Astrocyte (in vitro differentiated cells and primary cell): Measurements from ENCODE around the gene PERM1. TPM values are rescaled to one million over a fixed set of nuclear protein-coding genes. Genes with fewer than 3 reads are reported as not detected.
A peak's percentile ranks its signal among the peaks of the same experiment; 100 is the strongest.

ENCODE experiments used
- DNase-seq: peaks from one replicate; pipeline ENCODE4 v3.0.0-alpha.2; 2010; ENCODE audit warnings: low read depth
- FAIRE-seq: peaks from 2 replicates; lab custom pipeline; 2011; peaks lifted over from hg19 to GRCh38; lab: Jason Lieb, UNC
- H2AFZ ChIP-seq: 2 replicates; pipeline ENCODE4 v1.6.0; 2012; ENCODE audit warnings: low read depth, low read length, inconsistent platforms
- H3K27ac ChIP-seq: 2 replicates; pipeline ENCODE4 v1.5.1; 2011; ENCODE audit warnings: low read depth, low read length, inconsistent platforms
- H3K27me3 ChIP-seq: 2 replicates; pipeline ENCODE4 v1.6.0; 2011; ENCODE audit warnings: low read length, inconsistent platforms; ENCODE audit not compliant: insufficient read depth
- H3K36me3 ChIP-seq: 2 replicates; pipeline ENCODE4 v1.5.1; 2011; ENCODE audit warnings: low read length, inconsistent platforms; ENCODE audit not compliant: insufficient read depth
- H3K4me1 ChIP-seq: 2 replicates; pipeline ENCODE4 v1.5.1; 2011; ENCODE audit warnings: low read length, inconsistent platforms; ENCODE audit not compliant: insufficient read depth
- H3K4me2 ChIP-seq: 2 replicates; pipeline ENCODE4 v1.6.0; 2012; ENCODE audit warnings: low read length, inconsistent platforms
- H3K4me3 ChIP-seq: 2 replicates; pipeline ENCODE4 v1.5.1; 2011; ENCODE audit warnings: low read depth, mild to moderate bottlenecking, low read length, inconsistent platforms; ENCODE audit not compliant: insufficient read depth
- H3K79me2 ChIP-seq: 2 replicates; pipeline ENCODE4 v1.6.0; 2012; ENCODE audit warnings: mild to moderate bottlenecking, low read length, inconsistent platforms; ENCODE audit not compliant: insufficient read depth
- H3K9ac ChIP-seq: 2 replicates; pipeline ENCODE4 v1.6.0; 2012; ENCODE audit warnings: mild to moderate bottlenecking, low read length, inconsistent platforms
- H3K9me3 ChIP-seq: 2 replicates; pipeline ENCODE4 v1.5.1; 2012; ENCODE audit warnings: low read depth, mild to moderate bottlenecking, low read length, inconsistent platforms; ENCODE audit not compliant: insufficient read depth
- H4K20me1 ChIP-seq: 2 replicates; pipeline ENCODE4 v1.6.0; 2012; ENCODE audit warnings: low read length, inconsistent platforms; ENCODE audit not compliant: insufficient read depth
- H3K27ac Mint-ChIP-seq: one replicate; pipeline ENCODE4 v1.8.0; 2021; ENCODE audit warnings: mild to moderate bottlenecking, mixed read lengths; ENCODE audit not compliant: unreplicated experiment
- H3K27me3 Mint-ChIP-seq: one replicate; pipeline ENCODE4 v1.8.0; 2021; ENCODE audit warnings: low read depth, mixed read lengths; ENCODE audit not compliant: unreplicated experiment
- H3K36me3 Mint-ChIP-seq: one replicate; pipeline ENCODE4 v1.8.0; 2021; ENCODE audit warnings: low read depth, mixed read lengths; ENCODE audit not compliant: unreplicated experiment
- H3K4me1 Mint-ChIP-seq: one replicate; pipeline ENCODE4 v1.8.0; 2021; ENCODE audit warnings: low read depth, mixed read lengths; ENCODE audit not compliant: unreplicated experiment
- H3K4me3 Mint-ChIP-seq: one replicate; pipeline ENCODE4 v1.8.0; 2021; ENCODE audit warnings: mild to moderate bottlenecking, moderate library complexity, mixed read lengths; ENCODE audit not compliant: unreplicated experiment
- H3K9me3 Mint-ChIP-seq: one replicate; pipeline ENCODE4 v1.8.0; 2021; ENCODE audit warnings: mild to moderate bottlenecking, mixed read lengths; ENCODE audit not compliant: unreplicated experiment
- CTCF ChIP-seq: IDR thresholded peaks from 2 replicates; pipeline ENCODE4 v1.5.1; 2011; ENCODE audit warnings: low read depth, mild to moderate bottlenecking, inconsistent platforms, low read length, moderate library complexity; ENCODE audit not compliant: insufficient read depth
- EZH2 ChIP-seq: IDR thresholded peaks from 2 replicates; pipeline ENCODE4 v1.6.1; 2012; ENCODE audit warnings: mild to moderate bottlenecking, low read length, inconsistent platforms; ENCODE audit not compliant: insufficient read depth
- total RNA-seq: library from RNA; stranded (reverse); gene quantifications from 2 replicates; pipeline ENCODE4 v1.2.1, GENCODE V29; 2021

The PERM1 gene
- total RNA-seq, 1 donor from 2014 or later: 0.20 TPM

GRCh38 chr1:1006305-1007159, 24.6 kb upstream of the PERM1 start:
- no peak overlapping the region for H3K4me2 ChIP-seq
- Mint-ChIP-seq H3K36me3 (peaks cover 11% of the 10 kb centered on the region), H3K4me3 (peak overlapping the region; percentile 54), H3K27me3 (no peaks in the 10 kb centered on the region), H3K27ac (peak overlapping the region; percentile 53), H3K9me3 (no peaks in the 10 kb centered on the region), H3K4me1 (peaks cover 18% of the 10 kb centered on the region)
- FAIRE-seq (no peak), DNase-seq (no peak)
- no peaks in the 10 kb centered on the region for H3K9me3 ChIP-seq
- H3K27me3 ChIP-seq: no peaks in the 10 kb centered on the region
- H2AFZ ChIP-seq: no peak overlapping the region
- H3K9ac ChIP-seq: no peak overlapping the region
- H3K27ac ChIP-seq: no peak overlapping the region
- no peaks in the 10 kb centered on the region for H3K36me3 ChIP-seq
- peaks cover 11% of the 10 kb centered on the region for H3K4me1 ChIP-seq
- no peak overlapping the region for H3K4me3 ChIP-seq
- no peaks in the 10 kb centered on the region for H3K79me2 ChIP-seq
- TF ChIP-seq EZH2 (no peak), CTCF (no peak)
- H4K20me1 ChIP-seq: peaks cover 22% of the 10 kb centered on the region

DNA sequence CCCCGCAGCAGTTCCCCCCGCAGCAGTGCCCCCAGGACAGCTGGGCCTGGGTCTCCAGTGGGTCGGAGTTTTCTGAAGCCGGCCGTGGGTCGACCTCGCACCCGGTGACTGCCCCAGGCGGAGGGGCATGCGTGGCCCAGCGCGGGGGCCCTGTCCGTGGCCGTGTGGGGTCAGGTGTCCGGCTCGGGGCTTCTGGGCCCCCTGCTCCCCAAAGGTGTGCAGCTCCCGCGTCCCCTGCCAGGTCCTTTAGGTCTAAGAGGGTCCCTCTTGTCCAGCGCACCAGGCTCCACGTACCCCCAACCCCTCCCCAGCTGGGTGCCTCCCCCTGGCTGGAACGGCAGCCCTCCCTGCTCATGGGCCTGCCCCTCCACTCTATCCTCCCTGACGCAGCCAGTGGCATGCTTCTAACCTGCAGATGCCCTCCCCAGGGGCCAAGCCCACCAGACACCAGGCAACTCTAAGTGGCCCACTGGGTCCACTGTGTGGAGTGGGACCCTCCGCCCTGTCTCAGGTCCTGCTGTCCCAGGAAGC, 23.9 kb upstream of the PERM1 start:
- peaks cover 9% of the 10 kb centered on the region for H3K36me3 Mint-ChIP-seq
- no peak for DNase-seq
- H3K9me3 Mint-ChIP-seq: no peaks in the 10 kb centered on the region
- no peaks in the 10 kb centered on the region for H3K79me2 ChIP-seq
- H3K4me3 ChIP-seq: no peak overlapping the region
- peaks cover 22% of the 10 kb centered on the region for H4K20me1 ChIP-seq
- H3K27ac ChIP-seq: no peak overlapping the region
- no peak for FAIRE-seq
- no peaks in the 10 kb centered on the region for H3K36me3 ChIP-seq
- peaks cover 15% of the 10 kb centered on the region for H3K4me1 ChIP-seq
- no peaks in the 10 kb centered on the region for H3K9me3 ChIP-seq
- H3K4me2 ChIP-seq: no peak overlapping the region
- no peaks in the 10 kb centered on the region for H3K27me3 Mint-ChIP-seq
- no peak overlapping the region for H2AFZ ChIP-seq
- peaks cover 18% of the 10 kb centered on the region for H3K4me1 Mint-ChIP-seq
- TF ChIP-seq CTCF (no peak), EZH2 (no peak)
- H3K4me3 Mint-ChIP-seq: no peak overlapping the region
- H3K27ac Mint-ChIP-seq: no peak overlapping the region
- no peak overlapping the region for H3K9ac ChIP-seq
- no peaks in the 10 kb centered on the region for H3K27me3 ChIP-seq
